HG02623 (cell line): ENCODE data around the gene OXTR.

Experiments
- ATAC-seq: cut with Tn5 transposase; IDR thresholded peaks from one replicate; pipeline ENCODE4 v1.9.1; 2021; ENCODE audit warnings: moderate library complexity; ENCODE audit not compliant: unreplicated experiment

The OXTR gene

GRCh38 chr3:8713901-8714759 is 55.3 kb downstream of the OXTR start:
- ATAC-seq: peak; percentile 47

DNA sequence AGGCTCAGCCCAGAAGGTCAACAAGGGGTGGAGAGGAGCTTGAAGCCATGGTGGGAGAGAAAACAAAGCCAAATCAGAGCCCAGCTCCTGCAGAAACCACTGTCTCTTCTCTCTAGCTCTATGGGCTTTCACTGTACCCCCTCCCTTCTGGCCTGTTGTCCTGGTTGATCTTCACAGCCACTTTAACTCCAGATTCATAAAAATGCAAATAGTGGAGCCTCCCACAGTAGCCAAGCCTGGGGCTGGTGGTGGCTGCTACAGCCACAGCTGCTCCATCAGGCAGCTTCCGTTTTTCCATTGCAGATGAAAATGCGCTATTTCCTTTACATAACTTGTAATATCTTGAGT is 56.5 kb downstream of the OXTR start:
- ATAC-seq: no peak

- ATAC-seq: no peak
These were observed 57.1 kb downstream of the OXTR start for GRCh38 chr3:8712045-8712907.

GRCh38 chr3:8709801-8710507 is 59.5 kb downstream of the OXTR start:
- ATAC-seq: no peak

DNA sequence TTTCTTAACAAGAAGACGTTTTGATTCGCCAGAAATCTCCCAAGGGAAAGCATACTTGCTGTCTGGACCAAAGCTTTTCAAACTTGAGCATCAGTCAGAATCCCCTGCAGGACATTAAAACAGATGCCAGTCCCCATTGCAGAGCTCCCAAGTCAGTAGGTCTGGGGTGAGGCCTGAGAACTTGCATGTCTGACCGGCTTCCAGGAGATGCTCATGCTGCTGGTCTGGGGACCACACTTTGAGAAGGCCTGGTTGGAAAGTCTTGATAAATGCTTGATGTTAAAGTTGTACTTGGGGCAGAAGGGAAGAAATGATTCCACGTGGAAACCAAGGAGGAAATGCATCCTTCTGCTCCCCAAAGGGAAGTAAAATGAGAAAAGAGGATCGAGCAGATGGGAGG is 60.1 kb downstream of the OXTR start:
- ATAC-seq: no peak

DNA sequence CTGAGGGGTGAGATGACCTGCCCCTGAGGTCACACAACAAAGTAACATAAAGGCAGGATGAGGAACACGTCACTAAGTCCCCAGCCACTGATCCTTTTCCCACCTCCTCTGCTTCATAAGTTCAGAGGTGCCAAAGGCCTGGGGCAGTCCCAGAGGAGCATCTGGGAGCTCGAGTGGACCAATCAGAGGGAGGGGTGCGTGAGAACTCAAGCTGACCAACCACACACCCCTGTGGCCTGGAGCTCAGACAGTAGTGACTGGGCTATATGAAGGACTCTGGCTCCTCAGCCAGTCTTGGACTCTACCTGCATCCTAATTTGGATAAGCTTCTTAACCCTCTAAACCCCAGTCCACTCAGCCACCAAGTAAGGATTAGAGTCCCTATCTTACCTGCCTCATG is 63.8 kb downstream of the OXTR start:
- ATAC-seq: no peak

DNA sequence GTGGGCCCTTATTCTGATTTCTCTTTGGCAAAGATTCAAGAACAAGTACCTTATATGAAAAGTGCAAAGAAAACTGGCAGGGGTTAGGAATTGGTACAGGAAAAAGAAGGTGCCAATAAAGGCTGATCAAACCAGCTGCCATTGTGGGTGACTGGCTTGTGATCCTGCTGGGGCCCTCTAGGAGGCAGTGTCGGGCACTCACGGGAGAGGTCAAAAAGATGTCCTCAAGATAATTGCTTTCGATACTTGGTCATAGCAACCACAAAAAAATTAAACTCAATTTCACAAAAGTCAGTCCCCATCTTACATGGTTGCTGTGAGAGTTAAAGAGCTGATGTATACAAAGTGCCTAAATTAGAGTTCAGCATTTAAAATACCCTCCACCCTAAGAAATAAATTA is 66.9 kb downstream of the OXTR start:
- ATAC-seq: no peak
